ELR (cell line): ENCODE measurements around the gene HECTD3.

Experiments
- DNase-seq: peaks from one replicate; pipeline ENCODE4 v3.0.0-alpha.2; 2015; ENCODE audit warnings: low read depth

HECTD3 gene

GRCh38 chr1:45010855-45011811 is at the start of gene HECTD3:
Gene HECTD3, minus strand, starts transcription at chr1:45011324. Its CDS starts 67 bp downstream, at chr1:45011257.
- DNase-seq = peak; percentile 84

- DNase-seq = no peak
These were observed 48.7 kb upstream of the HECTD3 start for GRCh38 chr1:45059829-45060228.

- no peak for DNase-seq
These were observed 46.4 kb upstream of the HECTD3 start for GRCh38 chr1:45057542-45057941.

GRCh38 chr1:45051005-45051772 is 40.1 kb upstream of the HECTD3 start:
- no peak for DNase-seq

- DNase-seq = no peak
These were observed 35.9 kb upstream of the HECTD3 start for GRCh38 chr1:45047032-45047431.

- DNase-seq = no peak
These were observed 33.8 kb upstream of the HECTD3 start for GRCh38 chr1:45044916-45045315.

- no peak for DNase-seq
These were observed 32.0 kb upstream of the HECTD3 start for GRCh38 chr1:45043094-45043493.

- DNase-seq = no peak
These were observed 29.2 kb upstream of the HECTD3 start for GRCh38 chr1:45040297-45040696.

- DNase-seq = no peak
These were observed 27.7 kb upstream of the HECTD3 start for GRCh38 chr1:45038661-45039364.

GRCh38 chr1:45038240-45038639 is 27.1 kb upstream of the HECTD3 start:
- DNase-seq = no peak

- peak; percentile 30 for DNase-seq
These were observed 26.3 kb upstream of the HECTD3 start for GRCh38 chr1:45037456-45037855.

- DNase-seq = no peak
These were observed 24.6 kb upstream of the HECTD3 start for GRCh38 chr1:45035631-45036301.

- no peak for DNase-seq
These were observed 22.2 kb upstream of the HECTD3 start for GRCh38 chr1:45033356-45033755.

GRCh38 chr1:45032837-45033236 is 21.7 kb upstream of the HECTD3 start:
- no peak for DNase-seq

- DNase-seq = no peak
These were observed 15.3 kb upstream of the HECTD3 start for GRCh38 chr1:45026446-45026845.

GRCh38 chr1:45023663-45024062 is 12.5 kb upstream of the HECTD3 start:
- no peak for DNase-seq

GRCh38 chr1:45018599-45019230 is 7.6 kb upstream of the HECTD3 start:
- DNase-seq = peak; percentile 71

- no peak for DNase-seq
These were observed 5.6 kb upstream of the HECTD3 start for GRCh38 chr1:45016767-45017166.

- no peak for DNase-seq
These were observed 5.1 kb upstream of the HECTD3 start for GRCh38 chr1:45016090-45016697.

GRCh38 chr1:45015683-45016082 is 4.6 kb upstream of the HECTD3 start:
- DNase-seq = no peak
